Myocyte (in vitro differentiated cells): ENCODE results near the gene PMEL. TPM values are rescaled to one million over a fixed set of nuclear protein-coding genes. Genes with fewer than 3 reads are reported as not detected.

Experiments used
- DNase-seq: peaks from one replicate; pipeline ENCODE4 v3.0.0-alpha.2; 2012; ENCODE audit warnings: low read depth
- total RNA-seq: library from RNA; depleted of rRNA; stranded (reverse); fragments of >200 nt; gene quantifications from 2 replicates; pipeline ENCODE4 v1.2.3, GENCODE V29; 2014

The PMEL gene
- total RNA-seq, 1 donor from 2014 or later, result 0.53 TPM

DNA sequence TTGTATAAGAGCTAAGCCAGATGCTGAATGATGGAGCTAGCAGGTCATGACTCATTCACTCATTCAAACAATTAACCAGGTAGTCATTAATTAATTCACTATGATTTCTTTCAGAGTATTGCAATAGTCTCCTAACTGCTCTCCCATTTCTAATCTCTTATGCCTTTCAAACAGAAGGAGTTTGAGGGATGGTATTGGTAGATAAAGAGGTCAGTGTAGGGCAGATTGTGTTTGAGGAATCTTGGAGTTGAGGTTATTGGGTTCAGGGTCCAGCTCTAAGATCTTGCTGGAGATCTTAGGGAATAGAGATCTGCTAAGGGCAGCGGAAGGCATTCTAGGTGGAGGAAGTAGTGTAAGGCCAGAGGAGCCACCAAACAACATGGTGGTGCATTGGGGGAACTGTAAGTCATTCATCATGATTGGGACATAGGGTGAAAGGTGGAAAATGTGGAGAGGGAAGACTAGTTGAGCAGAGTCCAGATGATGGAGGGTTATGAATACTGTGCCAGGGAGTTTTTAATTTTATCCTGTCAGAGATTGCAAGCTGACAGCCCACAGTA is 23.2 kb downstream of the PMEL start:
- DNase-seq, result no peak

DNA sequence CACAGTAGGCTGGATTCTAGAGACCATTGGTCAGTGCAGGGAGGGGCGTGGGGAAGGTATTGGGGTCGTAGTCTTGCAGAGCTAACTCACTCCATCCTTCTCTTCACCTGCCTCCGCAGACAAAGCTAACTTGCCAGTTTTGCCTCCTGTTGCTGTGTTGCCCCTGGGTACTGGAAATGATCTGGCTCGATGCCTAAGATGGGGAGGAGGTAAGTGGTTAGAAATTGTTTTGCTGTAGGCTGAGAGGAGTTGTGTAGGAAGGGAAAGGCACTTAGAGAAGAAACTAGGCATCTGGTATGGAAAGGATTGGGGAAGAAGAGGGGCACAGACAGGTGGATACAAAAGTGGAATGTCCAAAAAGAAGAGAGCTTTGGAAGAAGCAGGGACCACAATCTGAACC is 23.8 kb downstream of the PMEL start:
- no peak for DNase-seq

DNA sequence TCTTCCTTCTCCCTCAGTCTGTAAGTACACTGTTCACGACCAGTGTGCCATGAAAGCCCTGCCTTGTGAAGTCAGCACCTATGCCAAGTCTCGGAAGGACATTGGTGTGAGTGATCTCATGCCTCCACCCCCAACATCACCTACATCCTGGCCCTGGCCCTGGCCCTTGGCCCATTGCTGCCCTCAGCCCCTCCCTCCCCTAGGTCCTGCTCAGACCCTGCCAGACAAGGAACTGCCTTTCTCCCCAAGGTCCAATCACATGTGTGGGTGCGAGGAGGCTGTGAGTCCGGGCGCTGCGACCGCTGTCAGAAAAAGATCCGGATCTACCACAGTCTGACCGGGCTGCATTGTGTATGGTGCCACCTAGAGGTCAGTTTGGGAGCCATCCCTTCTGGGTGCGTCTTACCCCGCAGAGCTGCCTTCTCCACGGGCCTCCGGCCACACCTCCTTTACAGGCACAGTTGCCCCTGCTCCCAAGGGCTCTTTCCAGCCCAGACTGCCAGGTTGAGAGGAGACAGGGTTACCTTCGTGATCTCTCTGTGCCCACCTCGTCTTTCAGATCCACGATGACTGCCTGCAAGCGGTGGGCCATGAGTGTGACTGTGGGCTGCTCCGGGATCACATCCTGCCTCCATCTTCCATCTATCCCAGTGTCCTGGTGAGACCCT is 25.6 kb downstream of the PMEL start:
- peak; percentile 87 for DNase-seq

DNA sequence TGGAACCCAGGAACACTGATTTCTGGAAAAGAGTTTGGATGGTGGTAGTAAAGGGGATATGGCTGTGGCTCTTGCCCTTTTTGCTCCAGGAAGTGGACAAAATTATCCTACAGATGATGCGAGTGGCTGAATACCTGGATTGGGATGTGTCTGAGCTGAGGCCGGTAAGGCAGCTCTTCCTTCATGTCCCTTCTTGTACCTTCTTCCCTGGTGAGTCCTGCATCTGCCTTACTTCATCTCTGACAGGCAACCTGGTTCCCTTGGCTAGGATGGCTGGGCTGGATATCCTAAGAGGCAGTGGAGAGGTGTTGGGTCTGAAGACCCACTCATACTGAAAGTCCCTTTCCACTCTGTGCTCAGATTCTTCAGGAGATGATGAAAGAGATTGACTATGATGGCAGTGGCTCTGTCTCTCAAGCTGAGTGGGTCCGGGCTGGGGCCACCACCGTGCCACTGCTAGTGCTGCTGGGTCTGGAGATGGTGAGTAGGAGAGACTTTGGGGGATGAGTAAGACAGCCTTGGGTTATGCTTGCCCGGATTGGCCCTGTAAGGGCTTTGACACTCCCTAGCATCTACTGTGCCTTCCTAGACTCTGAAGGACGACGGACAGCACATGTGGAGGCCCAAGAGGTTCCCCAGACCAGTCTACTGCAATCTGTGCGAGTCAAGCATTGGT is 26.9 kb downstream of the PMEL start:
- DNase-seq, result no peak

DNA sequence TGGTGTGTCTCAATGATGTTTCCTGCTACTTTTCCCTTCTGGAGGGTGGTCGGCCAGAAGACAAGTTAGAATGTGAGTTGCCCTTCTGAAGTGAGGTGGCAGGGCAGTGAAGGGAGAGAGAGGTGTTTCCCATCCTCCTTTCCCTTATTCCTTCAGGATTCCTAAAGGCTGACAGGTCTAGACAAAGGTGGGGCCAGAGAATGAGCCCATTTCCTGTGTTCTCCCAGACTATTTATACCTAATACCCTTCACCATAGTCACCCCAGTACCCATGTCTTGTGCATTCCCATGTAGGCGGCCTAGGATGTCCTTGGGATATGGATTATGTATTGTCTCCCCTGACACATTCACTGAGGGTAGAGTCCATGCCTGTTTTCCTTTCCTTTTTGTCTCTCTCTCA is 27.9 kb downstream of the PMEL start:
- no peak for DNase-seq

DNA sequence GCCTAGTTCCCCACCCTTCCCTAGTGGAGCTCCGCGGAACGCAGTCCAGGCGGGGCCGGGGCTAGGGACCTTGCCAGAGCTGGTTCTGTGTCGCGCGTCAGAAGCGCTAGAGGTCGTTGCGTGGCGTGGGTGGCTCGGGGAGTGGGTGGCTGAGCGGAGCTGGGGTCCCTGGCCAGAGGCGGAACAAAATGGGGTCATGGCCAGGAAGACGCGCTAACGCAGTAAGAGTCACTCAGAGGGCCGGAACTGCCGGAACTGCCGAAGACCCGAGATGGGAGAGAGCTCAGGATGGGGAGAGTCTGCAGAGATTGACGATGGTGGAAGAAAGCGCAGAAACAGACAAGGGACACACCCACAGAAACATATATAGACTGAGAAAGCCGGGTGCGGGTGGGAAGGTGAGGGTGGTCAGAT is 30.1 kb downstream of the PMEL start:
- DNase-seq, result no peak

DNA sequence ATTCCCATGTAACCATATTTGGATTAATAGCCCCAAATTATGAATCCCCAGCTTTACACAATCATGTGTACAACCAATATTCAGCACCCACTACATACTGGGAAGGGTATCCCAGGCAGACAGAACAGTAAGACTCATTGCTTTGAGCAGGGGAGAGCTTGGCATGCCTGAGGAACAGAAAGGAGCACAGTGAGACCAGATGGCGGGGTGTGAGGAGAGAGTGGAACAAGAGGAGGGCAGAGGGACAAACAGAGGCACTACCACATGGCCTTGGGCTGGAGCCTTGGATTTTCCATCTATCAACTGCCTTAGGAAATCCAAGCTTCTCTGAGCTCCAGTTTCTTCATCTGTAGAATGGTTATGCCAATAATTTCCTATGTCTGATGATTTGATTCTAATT is 31.1 kb downstream of the PMEL start:
- DNase-seq, result no peak

DNA sequence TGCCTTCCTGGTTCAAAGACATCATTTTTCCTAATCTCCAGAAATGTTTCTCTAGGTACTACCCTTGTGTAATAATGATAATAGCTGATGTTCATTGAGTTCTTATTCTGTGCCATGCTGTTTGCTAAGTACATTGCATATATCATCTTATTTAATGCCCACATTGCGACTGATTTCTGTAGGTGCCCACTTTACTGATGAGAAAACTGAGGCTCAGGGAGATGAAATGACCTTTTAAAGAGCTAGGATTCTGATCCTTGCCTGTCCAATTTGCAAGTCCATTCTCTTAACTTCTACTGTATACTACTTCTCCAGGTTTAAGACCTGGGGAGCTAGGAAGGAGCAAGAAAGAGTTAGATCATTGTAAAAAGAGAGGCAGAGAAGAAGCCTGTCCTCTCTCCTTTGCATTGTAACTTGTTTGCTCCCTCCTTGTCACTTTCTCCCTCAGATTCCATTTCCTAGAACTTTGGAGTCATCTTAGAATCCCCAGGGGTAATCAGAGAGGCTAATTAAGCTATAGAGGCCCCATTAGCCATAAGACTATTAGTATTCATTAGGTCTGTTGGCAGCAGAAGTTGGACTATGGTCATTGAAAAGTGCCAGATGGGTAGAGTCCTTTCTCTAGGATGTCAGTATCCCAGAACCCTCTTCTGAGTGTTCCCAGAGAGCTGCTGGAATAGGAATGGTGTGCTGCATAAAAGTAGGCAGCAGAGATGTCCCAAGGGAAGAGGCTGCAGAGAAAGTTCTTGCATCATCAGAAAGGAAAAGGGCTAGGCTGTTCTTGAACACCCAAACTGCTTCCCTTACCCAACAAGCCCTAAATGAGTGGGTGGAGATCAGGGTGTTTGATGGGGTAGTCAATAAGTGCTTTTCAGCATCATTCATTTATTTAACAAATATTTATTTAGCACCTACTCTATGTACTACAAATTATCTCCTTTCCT is 31.8 kb downstream of the PMEL start:
- DNase-seq, result no peak

DNA sequence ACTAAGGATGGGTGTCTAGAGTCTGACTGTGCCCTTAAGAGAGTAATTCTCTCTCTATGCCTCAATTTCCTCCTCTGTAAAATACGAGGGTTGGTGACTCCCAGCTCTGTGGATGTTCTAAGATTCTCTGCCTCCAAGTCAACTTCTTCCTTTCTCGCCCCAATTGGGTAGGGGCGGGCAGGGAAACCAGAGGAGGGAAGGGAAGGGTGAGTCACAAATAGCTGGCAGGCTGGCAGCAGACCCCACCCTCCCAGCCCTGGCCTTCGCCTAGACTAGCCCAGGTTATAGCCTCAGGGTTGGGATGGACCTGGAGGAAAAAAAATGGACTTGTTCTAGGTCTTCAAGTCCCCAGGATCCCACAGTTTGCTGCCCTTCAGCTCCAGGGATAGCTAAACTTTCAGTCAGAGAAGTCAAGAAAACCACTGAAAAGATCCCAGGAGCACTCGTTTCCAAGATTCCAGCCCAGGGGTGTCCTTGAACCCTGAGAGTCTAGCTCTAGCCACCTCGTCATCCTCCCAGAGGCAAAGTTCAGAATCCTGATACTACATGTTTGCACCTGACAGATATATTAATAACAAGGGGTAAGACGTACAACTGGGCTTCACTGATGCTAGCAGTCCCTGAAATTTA is 32.6 kb downstream of the PMEL start:
- peak; percentile 42 for DNase-seq

DNA sequence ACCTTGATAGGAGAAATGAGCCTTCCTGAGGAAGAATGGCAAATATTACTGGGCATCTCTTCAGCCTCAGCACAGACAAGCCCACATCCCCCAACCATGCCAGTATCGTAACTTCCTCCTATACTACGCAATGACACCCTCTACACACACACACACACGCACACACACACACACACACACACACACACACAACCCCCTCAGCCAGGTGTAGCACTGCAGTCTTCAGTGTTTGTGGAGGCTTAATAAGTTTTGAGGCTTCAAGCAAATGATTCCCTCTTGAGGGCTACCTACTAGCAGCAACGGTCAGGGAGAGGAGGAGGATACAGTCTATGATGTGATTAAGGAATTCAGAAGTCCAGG is 33.3 kb downstream of the PMEL start:
- DNase-seq, result peak; percentile 4

DNA sequence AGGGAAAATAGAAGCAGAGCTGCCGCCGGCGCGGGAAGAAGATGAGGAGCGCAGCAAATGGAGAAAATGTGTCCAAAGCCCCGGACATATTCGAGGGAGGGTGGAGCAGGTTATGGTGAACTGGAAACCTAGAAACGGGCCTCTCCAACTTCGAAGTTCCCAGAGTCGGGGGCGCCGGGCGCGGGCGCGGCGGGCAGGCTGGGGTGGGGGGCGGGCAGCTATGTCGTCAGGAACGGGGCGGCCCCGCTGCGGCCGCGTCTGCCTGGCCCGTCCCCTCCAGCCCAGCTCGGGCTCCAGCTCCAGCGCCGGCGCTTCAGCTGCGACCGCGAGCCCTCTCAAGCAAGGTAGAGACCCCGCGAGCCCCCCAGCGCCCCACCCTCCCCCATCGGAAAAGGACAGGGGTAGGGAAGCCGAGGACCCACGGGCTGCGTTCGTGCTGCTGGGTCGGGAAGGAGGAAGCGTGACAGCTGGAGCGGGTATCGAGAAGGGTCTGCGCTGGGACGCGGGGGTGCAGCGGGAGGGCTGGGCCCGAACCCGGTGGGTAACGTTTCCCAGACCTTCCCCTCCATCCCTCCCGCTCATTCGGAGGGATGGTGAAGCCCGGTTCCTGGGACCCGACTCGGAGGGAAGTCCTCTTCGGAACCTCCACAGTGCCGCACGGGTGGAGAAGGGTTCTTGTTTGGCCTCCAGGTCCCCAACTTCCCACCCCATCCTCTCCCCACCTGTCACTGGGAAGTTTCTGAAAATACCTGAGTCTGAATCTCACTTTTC is 33.9 kb downstream of the PMEL start:
- DNase-seq, result peak; percentile 42

DNA sequence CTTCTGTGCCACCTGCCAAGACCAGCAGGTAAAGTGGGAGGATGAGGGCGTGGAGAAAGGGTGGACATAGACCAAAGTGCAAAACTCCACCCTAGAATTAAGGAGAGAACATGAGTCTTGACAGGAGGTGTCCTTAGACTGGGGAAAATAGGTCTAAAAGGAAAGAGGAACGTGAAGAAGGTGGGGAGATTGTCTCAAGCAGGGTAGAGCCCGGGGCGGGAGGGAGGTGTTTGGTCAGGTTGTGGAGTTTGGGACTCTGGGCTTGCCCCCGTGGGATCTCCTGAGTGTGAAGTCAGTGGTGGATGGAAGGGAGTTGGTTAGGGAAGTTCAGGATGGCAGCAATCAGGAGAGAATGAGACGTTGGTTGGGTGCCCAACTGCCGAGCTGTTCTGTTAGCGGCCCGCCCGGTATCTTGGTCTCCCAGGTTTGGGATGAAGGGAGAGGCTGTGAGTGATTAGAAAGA is 34.5 kb downstream of the PMEL start:
- DNase-seq, result no peak

DNA sequence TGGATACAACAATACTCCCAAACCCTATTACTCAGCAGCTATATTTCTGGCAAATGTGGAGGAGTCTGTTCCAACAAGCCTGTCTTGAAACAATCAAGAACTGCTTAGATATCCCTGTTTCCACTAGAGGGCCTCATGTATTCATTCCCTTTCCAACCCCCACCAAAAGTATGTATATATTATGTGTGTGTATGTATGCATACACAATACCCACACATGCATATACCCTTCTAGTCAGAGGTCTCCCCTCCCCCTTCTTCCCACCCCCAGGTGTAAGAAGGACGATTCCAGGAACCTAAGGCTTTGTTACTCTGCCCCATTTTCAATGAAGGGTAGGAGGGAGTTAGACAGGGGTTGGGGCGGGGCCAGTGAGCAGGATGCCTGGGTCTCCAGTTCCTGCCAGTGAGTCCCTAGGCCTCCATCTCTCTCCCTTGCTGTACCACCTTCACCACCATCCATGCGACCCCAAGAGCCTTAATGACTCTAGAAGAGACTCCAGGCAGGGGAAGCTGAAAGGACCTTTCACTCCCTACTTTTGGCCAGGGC is 35.0 kb downstream of the PMEL start, which contains the start of gene DGKA:
TSS of gene DGKA (plus strand) at position 392 of the 546 bp plus-strand sequence. CDS start 5,342 bp downstream, outside the sequence.
- DNase-seq, result peak; percentile 47

DNA sequence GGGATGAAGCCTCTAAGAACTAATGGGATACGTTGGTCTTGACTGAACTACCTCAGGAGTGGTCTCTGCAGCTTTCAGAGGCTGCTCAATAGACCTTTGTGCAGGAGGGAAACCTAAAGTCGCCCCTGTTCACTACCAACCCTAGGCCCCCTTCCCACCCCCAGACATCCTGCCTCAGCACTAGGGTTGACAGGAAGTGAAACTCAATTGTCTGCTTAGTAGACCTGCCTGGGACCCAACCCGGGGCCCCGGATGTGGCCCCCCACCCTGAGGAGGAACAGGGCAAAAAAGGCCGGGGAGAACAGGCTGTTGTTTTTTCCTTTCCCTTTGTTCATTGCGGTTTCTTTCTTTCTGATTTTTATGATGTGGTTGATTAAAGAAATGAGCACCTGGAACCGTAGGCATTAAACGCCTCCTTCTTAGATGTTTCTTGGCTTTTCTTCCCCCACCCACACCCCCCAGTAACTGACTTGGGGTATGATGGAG is 36.5 kb downstream of the PMEL start:
- DNase-seq, result no peak

DNA sequence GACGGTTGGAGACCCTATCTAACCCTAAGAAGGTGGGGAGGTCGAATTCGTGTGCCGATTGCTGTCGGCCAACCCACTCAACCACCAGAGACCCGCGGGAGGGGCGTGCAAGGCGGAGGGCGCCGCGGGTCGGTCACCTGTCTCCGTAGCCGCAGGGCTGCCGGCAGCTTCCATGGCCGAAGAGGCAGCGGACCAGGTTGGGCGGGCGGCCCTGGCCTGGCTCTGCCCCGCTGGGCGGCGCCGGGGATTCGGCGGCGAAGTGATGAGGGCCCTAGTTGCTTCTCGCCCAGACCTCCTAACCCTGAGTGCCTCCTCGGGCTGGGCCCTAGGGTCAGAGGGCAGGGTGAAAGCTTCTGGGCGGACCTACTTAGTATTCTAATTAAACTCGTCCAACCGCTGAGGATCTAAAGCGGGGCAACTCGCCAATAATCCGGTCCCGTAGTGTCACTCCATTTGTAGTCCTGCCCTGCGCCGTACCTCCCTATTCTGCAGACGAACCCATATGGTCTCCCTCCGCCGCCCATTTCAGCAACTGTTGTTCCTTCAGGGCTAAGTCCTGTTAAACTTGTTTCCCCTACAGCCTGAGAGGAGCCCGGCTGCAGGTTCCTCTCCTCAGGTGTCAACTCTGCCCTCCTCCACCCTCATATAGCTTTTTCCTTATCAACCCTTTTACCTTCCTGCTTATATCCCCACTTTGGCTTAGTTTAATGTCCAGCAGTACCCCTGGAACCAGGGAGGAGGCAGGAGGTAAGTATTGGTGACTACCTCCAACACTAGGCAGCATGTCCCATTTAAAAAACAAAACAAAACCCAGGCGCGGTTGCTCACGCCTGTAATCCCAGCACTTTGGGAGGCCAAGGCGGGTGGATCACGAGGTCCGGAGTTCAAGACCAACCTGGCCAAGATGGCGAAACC is 38.0 kb downstream of the PMEL start, which contains the start of gene PYM1:
TSS of gene PYM1 (minus strand) at position 307 of the 915 bp plus-strand sequence. CDS start at position 174, 133 bp downstream.
- DNase-seq, result peak; percentile 81

DNA sequence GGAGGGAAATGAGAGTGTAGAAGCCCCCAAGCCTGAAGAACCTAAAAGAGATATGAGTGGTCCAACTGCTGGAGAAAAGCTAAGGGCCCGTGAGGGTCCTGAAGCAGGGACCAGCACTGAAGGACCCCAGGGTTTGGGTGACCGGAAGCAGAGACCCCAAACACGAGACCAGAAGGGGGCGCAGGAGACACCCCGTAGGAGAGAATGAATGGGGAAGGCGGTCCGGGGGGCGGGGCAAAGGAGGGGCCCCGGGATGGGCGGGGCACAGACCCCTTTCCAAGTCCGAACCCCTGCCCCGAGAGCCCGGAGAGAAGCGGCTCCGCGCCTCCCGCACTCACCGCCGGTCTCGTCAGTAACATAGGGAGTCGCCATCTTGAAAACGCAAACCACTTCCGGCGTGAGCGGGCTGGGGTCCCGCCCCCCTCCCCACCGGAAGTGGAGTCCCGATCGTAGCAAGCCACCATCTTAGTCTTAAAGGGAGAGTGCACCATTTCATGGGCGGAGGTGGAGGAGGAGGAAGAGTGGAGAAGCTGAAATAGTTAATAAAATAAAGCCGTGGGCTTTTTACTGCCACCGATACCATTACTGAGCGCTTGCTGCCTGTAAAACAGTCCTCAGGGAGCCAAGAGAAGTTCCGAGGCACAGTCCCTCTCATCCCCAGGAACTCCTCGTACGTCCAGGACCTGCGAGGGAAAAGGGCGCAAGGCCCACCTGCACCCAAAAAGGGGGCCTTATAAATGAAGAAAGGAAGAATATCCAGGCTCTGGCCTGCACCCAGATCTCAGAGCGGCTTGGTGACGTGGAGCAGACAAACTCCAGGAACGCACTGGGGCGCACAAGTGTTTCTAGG is 38.9 kb downstream of the PMEL start:
- peak; percentile 94 for DNase-seq
